Measurements from ENCODE around the gene COL8A1. TPM values are rescaled to one million over a fixed set of nuclear protein-coding genes. Genes with fewer than 3 reads are reported as not detected.

Gene COL8A1
- total RNA-seq, 1 experiment from 2014 or later, result not detected

- in situ Hi-C loops (cut with HindIII; ENCODE audit: low pct_unique_long_range_greater_than_20kb, low sequenced_read_pairs), result no loop called here
- DNase-seq (ENCODE audit: low read depth, low spot score), result no peak
Measured at GRCh38 chr3:99690761-99691369, 52.5 kb downstream of the COL8A1 start.

- DNase-seq (ENCODE audit: low read depth, low spot score), result no peak
- in situ Hi-C loops (cut with HindIII; ENCODE audit: low pct_unique_long_range_greater_than_20kb, low sequenced_read_pairs), result no loop called here
Measured at GRCh38 chr3:99693636-99694035, 55.2 kb downstream of the COL8A1 start.

GRCh38 chr3:99696497-99696896, 58.1 kb downstream of the COL8A1 start:
- in situ Hi-C loops (cut with HindIII; ENCODE audit: low pct_unique_long_range_greater_than_20kb, low sequenced_read_pairs), result no loop called here

GRCh38 chr3:99697250-99697649, 58.9 kb downstream of the COL8A1 start:
- in situ Hi-C loops (cut with HindIII; ENCODE audit: low pct_unique_long_range_greater_than_20kb, low sequenced_read_pairs), result no loop called here
- DNase-seq (ENCODE audit: low read depth, low spot score), result no peak

More at GRCh38 chr3:99696497-99696896, 58.1 kb downstream of the COL8A1 start:
- DNase-seq (ENCODE audit: low read depth, low spot score), result no peak

GRCh38 chr3:99698932-99699331, 60.5 kb downstream of the COL8A1 start:
- in situ Hi-C loops (cut with HindIII; ENCODE audit: low pct_unique_long_range_greater_than_20kb, low sequenced_read_pairs), result no loop called here
- DNase-seq (ENCODE audit: low read depth, low spot score), result no peak

GRCh38 chr3:99699841-99700240, 61.4 kb downstream of the COL8A1 start:
- in situ Hi-C loops (cut with HindIII; ENCODE audit: low pct_unique_long_range_greater_than_20kb, low sequenced_read_pairs), result no loop called here
- no peak for DNase-seq (ENCODE audit: low read depth, low spot score)

GRCh38 chr3:99700631-99701268, 62.4 kb downstream of the COL8A1 start:
- no peak for DNase-seq (ENCODE audit: low read depth, low spot score)
- in situ Hi-C loops (cut with HindIII; ENCODE audit: low pct_unique_long_range_greater_than_20kb, low sequenced_read_pairs), result no loop called here

- in situ Hi-C loops (cut with HindIII; ENCODE audit: low pct_unique_long_range_greater_than_20kb, low sequenced_read_pairs), result no loop called here
- no peak for DNase-seq (ENCODE audit: low read depth, low spot score)
Measured at GRCh38 chr3:99702953-99703943, 64.9 kb downstream of the COL8A1 start.

- in situ Hi-C loops (cut with HindIII; ENCODE audit: low pct_unique_long_range_greater_than_20kb, low sequenced_read_pairs), result no loop called here
- no peak for DNase-seq (ENCODE audit: low read depth, low spot score)
Measured at GRCh38 chr3:99704417-99704816, 66.0 kb downstream of the COL8A1 start.

- in situ Hi-C loops (cut with HindIII; ENCODE audit: low pct_unique_long_range_greater_than_20kb, low sequenced_read_pairs), result no loop called here
- no peak for DNase-seq (ENCODE audit: low read depth, low spot score)
Measured at GRCh38 chr3:99706410-99706809, 68.0 kb downstream of the COL8A1 start.

GRCh38 chr3:99708207-99708745, 69.9 kb downstream of the COL8A1 start:
- no peak for DNase-seq (ENCODE audit: low read depth, low spot score)
- in situ Hi-C loops (cut with HindIII; ENCODE audit: low pct_unique_long_range_greater_than_20kb, low sequenced_read_pairs), result no loop called here

- in situ Hi-C loops (cut with HindIII; ENCODE audit: low pct_unique_long_range_greater_than_20kb, low sequenced_read_pairs), result no loop called here
- no peak for DNase-seq (ENCODE audit: low read depth, low spot score)
Measured at GRCh38 chr3:99709686-99710085, 71.3 kb downstream of the COL8A1 start.

- no peak for DNase-seq (ENCODE audit: low read depth, low spot score)
- in situ Hi-C loops (cut with HindIII; ENCODE audit: low pct_unique_long_range_greater_than_20kb, low sequenced_read_pairs), result no loop called here
Measured at GRCh38 chr3:99710094-99710493, 71.7 kb downstream of the COL8A1 start.

GRCh38 chr3:99711351-99711750, 73.0 kb downstream of the COL8A1 start:
- in situ Hi-C loops (cut with HindIII; ENCODE audit: low pct_unique_long_range_greater_than_20kb, low sequenced_read_pairs), result no loop called here
- no peak for DNase-seq (ENCODE audit: low read depth, low spot score)

GRCh38 chr3:99712291-99712954, 74.0 kb downstream of the COL8A1 start:
- DNase-seq (ENCODE audit: low read depth, low spot score), result no peak
- in situ Hi-C loops (cut with HindIII; ENCODE audit: low pct_unique_long_range_greater_than_20kb, low sequenced_read_pairs), result no loop called here

GRCh38 chr3:99713440-99713839, 75.0 kb downstream of the COL8A1 start:
- in situ Hi-C loops (cut with HindIII; ENCODE audit: low pct_unique_long_range_greater_than_20kb, low sequenced_read_pairs), result no loop called here
- no peak for DNase-seq (ENCODE audit: low read depth, low spot score)

- in situ Hi-C loops (cut with HindIII; ENCODE audit: low pct_unique_long_range_greater_than_20kb, low sequenced_read_pairs), result no loop called here
- DNase-seq (ENCODE audit: low read depth, low spot score), result no peak
Measured at GRCh38 chr3:99714146-99714545, 75.8 kb downstream of the COL8A1 start.

- DNase-seq (ENCODE audit: low read depth, low spot score), result no peak
- in situ Hi-C loops (cut with HindIII; ENCODE audit: low pct_unique_long_range_greater_than_20kb, low sequenced_read_pairs), result no loop called here
Measured at GRCh38 chr3:99714575-99714974, 76.2 kb downstream of the COL8A1 start.
